DMS 273 (cell line): ENCODE data around the gene TUBG2.

Experiments
- DNase-seq: peaks from one replicate; lab custom pipeline; 2025; ENCODE audit not compliant: unreplicated experiment; lab: John Stamatoyannopoulos, UW

The TUBG2 gene

DNA sequence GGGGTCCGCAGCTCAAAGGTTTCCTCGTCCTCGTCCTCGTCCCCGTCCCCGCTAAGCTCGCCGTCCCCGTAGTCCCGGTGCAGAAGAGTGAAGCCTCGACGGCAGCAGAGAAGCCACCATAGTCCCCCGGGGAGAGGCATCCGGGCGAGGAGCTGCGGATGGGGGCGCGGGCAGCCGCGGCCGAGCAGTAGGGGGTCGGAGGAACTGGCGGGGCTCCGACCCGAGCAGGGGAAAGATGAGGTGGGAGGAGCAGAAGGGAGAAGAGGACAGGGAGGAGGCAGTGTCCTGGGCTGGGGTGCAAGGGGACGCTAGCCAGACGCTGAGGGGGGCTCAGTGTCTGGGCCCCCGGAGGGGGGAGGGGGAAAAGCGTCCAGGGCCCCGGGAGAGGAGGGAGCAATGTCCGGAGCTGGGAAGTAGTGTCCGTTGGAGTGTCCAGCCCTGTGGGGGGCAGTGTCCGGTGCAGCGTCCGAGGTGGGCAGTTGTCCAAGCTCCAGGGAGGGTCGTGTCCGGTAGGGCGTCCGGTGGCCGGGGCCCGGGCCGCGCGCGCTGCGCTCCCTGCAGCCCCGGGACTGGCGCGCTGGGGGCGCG is 17.4 kb downstream of the TUBG2 start, which contains the start of gene PLEKHH3:
Gene PLEKHH3 (minus strand): TSS at position 571 of the 588 bp plus-strand sequence. CDS start 431 bp downstream, at position 140.
- DNase-seq: peak; percentile 79

DNA sequence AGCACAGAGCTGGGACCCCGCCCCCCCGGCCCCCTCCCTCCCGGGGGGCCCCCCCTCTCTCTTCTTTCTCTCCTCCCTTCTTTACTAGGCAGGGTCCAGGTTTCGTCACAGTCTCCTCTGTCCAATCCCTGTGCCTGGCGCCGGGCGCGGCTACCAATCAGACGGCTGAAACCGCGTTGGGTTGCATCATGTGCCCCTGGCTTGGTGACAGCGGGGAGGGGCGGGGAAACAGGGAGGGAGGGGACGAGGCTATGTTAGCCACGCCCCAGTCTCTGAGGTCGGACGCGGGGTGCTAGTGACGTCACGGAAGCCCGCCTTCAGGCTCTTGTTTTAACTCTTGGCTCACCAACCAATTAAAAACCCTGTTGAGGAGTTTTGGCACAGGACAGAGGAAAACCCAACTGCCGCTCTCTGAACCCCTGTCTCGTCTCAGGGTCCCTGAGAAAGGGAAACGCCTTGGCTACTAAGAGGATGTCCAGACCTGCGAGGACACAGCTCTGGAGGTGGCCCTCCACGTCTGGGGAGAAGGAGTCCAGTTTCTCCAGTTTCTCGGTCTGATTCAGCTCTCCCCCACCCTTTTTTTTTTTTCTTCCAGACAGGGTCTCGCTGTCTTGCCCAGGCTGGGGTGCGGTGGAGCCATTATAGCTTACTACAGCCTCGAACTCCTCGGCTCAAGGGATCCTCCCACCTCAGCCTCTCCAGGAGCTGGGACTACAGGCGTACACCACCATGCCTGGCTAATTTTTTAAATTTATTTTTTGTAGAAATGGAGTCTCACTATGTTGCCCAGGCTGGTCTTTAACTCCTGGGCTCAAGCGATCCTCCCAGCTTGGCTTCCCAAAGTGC is 18.2 kb downstream of the TUBG2 start:
- peak; percentile 100 for DNase-seq

- peak; percentile 95 for DNase-seq
Measured at GRCh38 chr17:42677921-42678781, 19.1 kb downstream of the TUBG2 start.

DNA sequence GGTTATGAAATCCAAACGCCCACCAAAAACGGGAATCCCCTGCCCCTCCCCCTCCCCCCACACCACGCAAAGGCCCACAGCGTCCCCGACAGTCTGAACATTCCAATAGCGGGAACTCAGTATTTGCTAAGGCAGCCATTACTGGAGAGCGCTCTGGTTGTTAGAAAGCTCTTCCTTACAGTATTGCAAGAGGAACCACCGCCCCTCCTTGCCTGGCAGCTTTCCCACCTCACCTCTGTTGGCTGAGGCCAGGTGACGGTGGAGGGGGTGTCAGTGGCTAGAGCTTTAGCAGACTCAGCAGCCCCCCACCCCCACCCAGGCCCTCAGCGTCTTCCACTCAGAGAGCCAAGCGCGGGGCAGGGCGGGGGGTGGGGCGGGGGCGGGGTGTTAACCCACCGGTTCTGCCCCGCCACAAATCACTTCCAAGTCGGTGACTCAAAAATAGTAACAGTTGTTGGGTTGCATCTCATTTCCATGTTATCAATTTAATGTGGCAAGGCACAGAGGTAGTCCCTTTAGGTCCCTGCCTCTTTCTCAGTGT is 19.9 kb downstream of the TUBG2 start:
- DNase-seq: peak; percentile 94

DNA sequence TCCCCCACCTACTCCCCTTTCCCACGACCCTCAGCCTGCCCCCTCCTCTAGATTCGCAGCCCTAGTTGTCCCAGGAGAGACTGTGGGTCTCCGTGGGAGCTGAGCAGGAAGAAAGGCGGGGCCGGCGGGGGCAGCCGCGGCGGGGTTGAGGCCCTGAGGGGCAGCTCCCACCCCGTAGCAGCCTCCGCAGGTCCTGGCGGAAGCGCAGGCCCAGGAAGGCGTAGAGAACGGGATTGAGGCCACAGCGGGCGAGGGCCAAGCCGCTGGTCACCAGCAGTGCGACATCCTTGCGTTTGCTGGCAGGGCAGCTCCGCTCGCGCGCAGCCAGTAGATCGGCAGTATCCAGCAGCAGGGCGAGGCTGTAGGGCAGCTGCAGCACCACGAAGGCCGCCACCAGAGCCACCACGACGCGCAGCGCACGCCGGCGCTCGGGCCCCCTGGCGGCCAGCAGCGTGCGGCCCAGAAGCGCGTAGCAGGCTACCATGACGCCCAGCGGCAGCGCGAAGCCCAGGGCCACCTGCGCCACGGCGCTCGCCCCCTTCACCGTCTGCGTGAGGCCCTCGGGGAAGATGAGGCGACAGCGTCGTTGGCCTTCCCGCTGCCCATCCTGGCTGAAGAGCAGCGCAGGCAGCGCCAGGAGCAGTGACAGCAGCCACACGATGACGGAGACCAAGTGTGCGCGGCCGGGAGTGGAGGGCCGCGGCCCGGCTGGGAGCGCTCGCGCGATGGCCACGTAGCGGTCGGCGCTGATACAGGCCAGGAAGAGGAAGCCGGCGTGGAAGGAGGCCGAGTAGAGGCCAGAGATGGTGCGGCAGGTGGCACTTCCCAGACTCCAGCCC is 20.6 kb downstream of the TUBG2 start:
- DNase-seq: peak; percentile 86

DNA sequence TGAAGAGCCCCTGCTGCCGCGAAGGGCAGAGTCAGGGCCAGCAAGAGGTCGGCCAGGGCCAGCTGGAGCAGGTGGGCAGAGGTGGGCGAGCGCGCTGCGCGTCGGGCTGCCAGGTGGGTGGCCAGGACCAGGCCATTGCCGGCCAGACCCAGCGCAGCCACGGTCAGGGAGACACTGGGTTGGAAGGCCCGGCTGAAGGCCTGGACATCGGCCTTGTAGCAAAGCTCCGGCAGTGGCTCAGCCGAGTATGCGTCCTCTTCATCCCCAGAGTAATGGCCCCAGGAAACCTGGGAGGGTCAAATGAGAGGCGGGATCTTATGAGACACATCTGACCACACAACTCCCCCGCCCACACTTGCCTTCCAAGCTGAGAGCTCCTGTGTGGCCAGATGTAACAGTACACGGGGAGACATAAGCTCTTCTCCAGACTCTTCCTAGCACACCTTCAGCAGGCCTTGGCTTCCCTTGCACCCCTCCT is 21.3 kb downstream of the TUBG2 start:
- peak; percentile 35 for DNase-seq

DNA sequence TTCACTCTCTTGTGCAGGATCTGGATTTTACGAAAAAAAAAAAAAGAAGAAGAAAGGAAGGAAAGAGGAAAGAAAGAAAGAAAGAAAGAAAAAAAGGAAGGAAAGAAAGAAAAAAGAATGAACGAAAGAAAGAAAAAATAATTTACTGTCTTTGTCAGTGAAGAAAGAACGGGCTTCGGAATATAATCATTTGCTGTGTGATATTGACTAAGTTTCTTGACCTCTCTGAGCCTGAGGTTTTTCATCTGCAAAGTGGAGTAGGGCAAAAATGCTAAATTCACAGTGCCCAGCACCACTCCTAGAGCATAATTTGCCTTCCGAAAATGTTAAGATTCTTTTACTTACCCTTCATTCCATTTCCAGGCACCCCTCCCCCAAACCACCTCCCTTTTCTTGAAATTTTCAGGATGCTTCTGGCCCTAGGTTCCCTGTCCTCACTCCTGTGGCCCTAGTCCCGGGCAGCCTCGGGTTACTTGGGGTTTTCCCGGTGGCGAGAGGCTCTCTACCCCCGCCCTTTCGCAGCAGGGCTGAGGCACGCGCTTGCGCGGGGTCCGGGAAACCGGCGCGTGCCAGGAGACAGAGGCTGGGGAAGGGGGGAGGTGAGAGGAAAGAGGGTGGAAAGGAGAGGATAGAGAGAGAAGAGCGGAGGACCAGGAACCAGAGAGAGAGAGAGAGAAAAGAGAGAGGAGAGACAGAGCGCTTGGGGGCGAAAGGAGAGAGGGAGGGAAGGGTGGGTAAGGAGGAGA is 23.1 kb downstream of the TUBG2 start, which contains the start of gene CNTNAP1:
Gene CNTNAP1 (plus strand): TSS at position 556 of the 746 bp plus-strand sequence. CDS start 299 bp downstream, outside the sequence.
- peak; percentile 91 for DNase-seq

- peak; percentile 90 for DNase-seq
Measured at GRCh38 chr17:42682722-42683403, 23.8 kb downstream of the TUBG2 start.

GRCh38 chr17:42683407-42684034 is 24.4 kb downstream of the TUBG2 start:
- no peak for DNase-seq

- no peak for DNase-seq
Measured at GRCh38 chr17:42684929-42685556, 26.0 kb downstream of the TUBG2 start.

DNA sequence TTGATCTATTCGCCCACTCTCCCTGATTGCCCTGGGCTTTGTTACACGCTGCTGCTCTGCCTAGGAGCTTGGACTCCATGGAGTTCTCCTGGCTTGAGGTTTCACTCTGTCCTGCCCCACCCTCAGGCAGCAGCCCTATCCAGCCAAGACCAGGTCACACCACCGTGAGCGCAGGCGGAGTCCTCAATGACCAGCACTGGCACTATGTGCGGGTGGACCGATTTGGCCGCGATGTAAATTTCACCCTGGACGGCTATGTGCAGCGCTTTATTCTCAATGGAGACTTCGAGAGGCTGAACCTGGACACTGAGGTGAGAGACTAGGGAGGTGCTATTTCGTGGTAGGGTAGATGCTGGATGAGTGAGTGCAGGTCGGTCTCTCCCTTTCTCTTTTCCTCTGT is 26.7 kb downstream of the TUBG2 start:
- no peak for DNase-seq

DNA sequence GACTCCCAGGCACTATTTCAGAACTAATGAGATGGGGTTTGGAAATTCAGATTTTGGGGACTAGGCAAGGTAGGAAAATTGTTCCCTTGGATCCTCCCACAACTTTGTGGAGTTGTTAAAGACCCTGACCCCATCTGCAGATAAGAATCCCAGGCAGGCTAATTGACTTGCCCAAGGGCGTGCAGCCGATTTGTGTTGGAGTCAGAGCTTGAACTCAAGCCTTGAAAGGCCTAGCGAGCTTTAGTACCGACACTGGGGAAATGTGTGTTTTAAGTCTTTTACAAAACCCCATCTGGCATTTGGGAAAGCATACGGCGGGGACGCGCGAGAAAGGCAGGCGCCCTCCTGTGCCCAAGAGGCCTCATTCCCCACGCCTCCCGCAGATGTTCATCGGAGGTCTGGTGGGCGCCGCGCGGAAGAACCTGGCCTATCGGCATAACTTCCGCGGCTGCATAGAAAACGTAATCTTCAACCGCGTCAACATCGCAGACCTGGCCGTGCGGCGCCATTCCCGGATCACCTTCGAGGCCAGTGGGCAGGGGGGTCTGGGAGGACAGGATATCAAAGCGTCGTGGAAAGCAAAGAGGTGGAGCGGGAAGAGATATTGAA is 27.5 kb downstream of the TUBG2 start:
- no peak for DNase-seq

DNA sequence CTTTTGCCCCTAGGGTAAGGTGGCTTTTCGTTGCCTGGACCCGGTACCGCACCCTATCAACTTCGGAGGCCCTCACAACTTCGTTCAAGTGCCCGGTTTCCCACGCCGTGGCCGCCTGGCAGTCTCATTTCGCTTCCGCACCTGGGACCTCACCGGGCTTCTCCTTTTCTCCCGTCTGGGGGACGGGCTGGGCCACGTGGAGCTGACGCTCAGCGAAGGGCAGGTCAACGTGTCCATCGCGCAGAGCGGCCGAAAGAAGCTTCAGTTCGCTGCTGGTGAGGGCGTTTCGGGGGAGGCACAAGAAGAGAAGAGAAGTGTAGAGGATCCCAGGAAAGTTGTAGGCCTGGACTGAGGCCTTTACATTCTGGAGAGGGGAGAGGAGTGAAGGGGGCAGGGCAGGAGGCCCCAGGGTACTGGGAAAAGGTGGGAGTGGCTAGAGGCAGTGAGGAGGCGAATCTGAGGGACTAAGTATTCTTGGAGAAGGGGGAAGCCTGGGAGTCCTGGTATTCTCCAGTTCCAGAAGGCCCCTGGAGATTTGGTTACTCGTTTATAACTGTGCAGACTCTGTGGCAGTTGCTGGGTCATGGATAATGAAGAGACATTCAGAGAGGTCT is 28.7 kb downstream of the TUBG2 start:
- DNase-seq: no peak

DNA sequence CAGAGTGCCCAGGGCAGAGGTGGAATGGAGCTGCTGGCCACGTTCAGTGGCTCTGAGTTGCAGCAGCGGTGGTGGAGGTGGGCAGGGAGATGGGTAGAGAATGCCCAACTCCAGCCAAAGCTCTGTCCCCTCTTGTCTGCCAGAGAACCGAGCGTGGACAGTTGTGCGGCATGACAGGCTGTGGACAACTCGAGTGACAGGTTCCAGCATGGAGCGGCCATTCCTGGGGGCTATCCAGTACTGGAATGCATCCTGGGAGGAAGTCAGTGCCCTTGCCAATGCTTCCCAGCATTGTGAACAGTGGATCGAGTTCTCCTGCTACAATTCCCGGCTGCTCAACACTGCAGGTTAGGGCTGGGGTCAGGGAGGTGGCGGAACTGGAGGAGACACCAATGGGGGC is 31.5 kb downstream of the TUBG2 start:
- no peak for DNase-seq

DNA sequence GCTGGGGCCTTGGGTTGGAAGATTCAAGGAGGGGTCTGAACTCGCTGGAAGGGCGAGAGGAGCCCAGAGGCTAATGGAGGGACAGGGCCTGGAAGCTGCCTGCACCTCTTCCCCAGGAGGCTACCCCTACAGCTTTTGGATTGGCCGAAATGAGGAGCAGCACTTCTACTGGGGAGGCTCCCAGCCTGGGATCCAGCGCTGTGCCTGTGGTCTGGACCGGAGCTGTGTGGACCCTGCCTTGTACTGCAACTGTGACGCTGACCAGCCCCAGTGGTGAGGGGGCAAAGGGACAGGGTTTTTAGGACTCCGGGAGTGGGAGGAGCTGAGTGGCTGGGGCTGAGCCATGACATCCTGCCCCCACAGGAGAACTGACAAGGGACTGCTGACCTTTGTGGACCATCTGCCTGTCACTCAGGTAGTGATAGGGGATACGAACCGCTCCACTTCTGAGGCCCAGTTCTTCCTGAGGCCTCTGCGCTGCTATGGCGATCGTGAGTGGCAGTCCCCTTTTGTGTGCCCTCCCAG is 32.0 kb downstream of the TUBG2 start:
- DNase-seq: no peak

GRCh38 chr17:42692489-42692888 is 33.4 kb downstream of the TUBG2 start:
- DNase-seq: no peak

- no peak for DNase-seq
Measured at GRCh38 chr17:42694524-42694923, 35.4 kb downstream of the TUBG2 start.
